TTC549 (cell line): ENCODE data around the gene ANKRD36C.
A peak's percentile ranks its signal among the peaks of the same experiment; 100 is the strongest.
"Not testable (repeated sequence)": the region's sequence is repeated elsewhere in the genome, so short reads cannot be mapped to it uniquely, and the experiment has no call there.

Source experiments
- FAIRE-seq: peaks from 2 replicates; lab custom pipeline; 2012; peaks lifted over from hg19 to GRCh38; lab: Jason Lieb, UNC

ANKRD36C gene

GRCh38 chr2:96006248-96006647 is 14.6 kb upstream of the ANKRD36C start:
- FAIRE-seq: not testable (repeated sequence)

- peak; percentile 94 for FAIRE-seq
Measured at GRCh38 chr2:95992520-95993272, 1.1 kb upstream of the ANKRD36C start.

- FAIRE-seq: not testable (repeated sequence)
Measured at GRCh38 chr2:95992102-95992501, 478 bp upstream of the ANKRD36C start.

- not testable (repeated sequence) for FAIRE-seq
Measured at GRCh38 chr2:95990884-95991283, 740 bp downstream of the ANKRD36C start.

GRCh38 chr2:95951662-95952061 is 40.0 kb downstream of the ANKRD36C start:
- FAIRE-seq: peak; percentile 61

GRCh38 chr2:95948039-95948438 is 43.6 kb downstream of the ANKRD36C start:
- FAIRE-seq: not testable (repeated sequence)

- FAIRE-seq: not testable (repeated sequence)
Measured at GRCh38 chr2:95939947-95940346, 51.7 kb downstream of the ANKRD36C start.

- FAIRE-seq: not testable (repeated sequence)
Measured at GRCh38 chr2:95930740-95931139, 60.9 kb downstream of the ANKRD36C start.

- FAIRE-seq: not testable (repeated sequence)
Measured at GRCh38 chr2:95917007-95917406, 74.6 kb downstream of the ANKRD36C start.

GRCh38 chr2:95915131-95915530 is 76.5 kb downstream of the ANKRD36C start:
- FAIRE-seq: not testable (repeated sequence)

GRCh38 chr2:95911431-95911830 is 80.2 kb downstream of the ANKRD36C start:
- not testable (repeated sequence) for FAIRE-seq

- not testable (repeated sequence) for FAIRE-seq
Measured at GRCh38 chr2:95894443-95894842, 97.2 kb downstream of the ANKRD36C start.

- not testable (repeated sequence) for FAIRE-seq
Measured at GRCh38 chr2:95867929-95868328, 123.7 kb downstream of the ANKRD36C start.

- not testable (repeated sequence) for FAIRE-seq
Measured at GRCh38 chr2:95867047-95867677, 124.5 kb downstream of the ANKRD36C start.

- not testable (repeated sequence) for FAIRE-seq
Measured at GRCh38 chr2:95862121-95862520, 129.5 kb downstream of the ANKRD36C start.

- no peak for FAIRE-seq
Measured at GRCh38 chr2:95836151-95836550, 155.5 kb downstream of the ANKRD36C start.

- not testable (repeated sequence) for FAIRE-seq
Measured at GRCh38 chr2:95834077-95835013, 157.3 kb downstream of the ANKRD36C start.

- FAIRE-seq: not testable (repeated sequence)
Measured at GRCh38 chr2:95824218-95824617, 167.4 kb downstream of the ANKRD36C start.

- not testable (repeated sequence) for FAIRE-seq
Measured at GRCh38 chr2:95817521-95817920, 174.1 kb downstream of the ANKRD36C start.

- not testable (repeated sequence) for FAIRE-seq
Measured at GRCh38 chr2:95813311-95813710, 178.3 kb downstream of the ANKRD36C start.

- FAIRE-seq: no peak
Measured at GRCh38 chr2:95799892-95800291, 191.7 kb downstream of the ANKRD36C start.

GRCh38 chr2:95799147-95799889 is 192.3 kb downstream of the ANKRD36C start:
- not testable (repeated sequence) for FAIRE-seq
